ENCODE results near the gene MTG1. TPM values are rescaled to one million over a fixed set of nuclear protein-coding genes. Genes with fewer than 3 reads are reported as not detected.

The MTG1 gene
- total and polyA plus RNA-seq, 3 donors from 2014 or later: 72.9 to 84.8 (median 76.1) TPM

GRCh38 chr10:133401981-133402725, 8.2 kb downstream of the MTG1 start:
- DNase-seq: peak; percentile 12
- intact Hi-C loops (cut with DNase I; ENCODE audit: low total_unique reads): no loop called here
- no peaks in the 10 kb centered on the region for H3K36me3 ChIP-seq (ENCODE audit: low read depth, missing control alignments)
- H3K4me3 ChIP-seq: no peak overlapping the region
- TF ChIP-seq CTCF (IDR thresholded peaks at IDR 0.05): no peak
- no peak for TF ChIP-seq POLR2A (IDR thresholded peaks at IDR 0.05)
- no peaks in the 10 kb centered on the region for H3K9me3 ChIP-seq
- 83 to 91% methylated on average over 10 to 21 of the region's 21 CpGs for WGBS, 2 donors
- peak overlapping the region in 1 of 2 donors; percentile 72 for H3K27ac ChIP-seq
- H3K27me3 ChIP-seq: no peaks in the 10 kb centered on the region
- H3K4me1 ChIP-seq: peaks cover 18% of the 10 kb centered on the region

DNA sequence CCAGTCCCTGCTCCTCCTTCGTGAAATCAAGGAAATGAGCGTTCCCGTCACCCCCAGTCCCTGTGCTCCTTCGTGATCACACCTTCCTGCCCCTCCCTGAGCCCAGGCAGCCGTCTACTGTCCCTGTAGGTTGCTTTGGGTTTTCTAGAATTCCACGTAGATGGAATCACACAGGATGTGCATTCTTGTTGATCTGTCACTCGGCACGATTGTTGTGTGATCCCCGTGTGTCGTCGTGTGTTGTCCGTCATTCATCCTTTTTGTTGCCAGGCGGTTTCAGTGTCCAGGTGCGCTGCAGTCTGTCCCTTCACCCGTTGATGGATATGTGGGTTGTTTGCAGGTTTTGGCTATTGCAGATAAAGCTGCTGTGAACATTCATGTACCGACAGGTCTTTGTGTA, 9.4 kb downstream of the MTG1 start:
- intact Hi-C loops (cut with DNase I; ENCODE audit: low total_unique reads): no loop called here
- Histone ChIP-seq H3K36me3 (ENCODE audit: low read depth, missing control alignments) (no peaks in the 10 kb centered on the region), H3K27me3 (no peaks in the 10 kb centered on the region), H3K4me1 (peaks cover 18% of the 10 kb centered on the region), H3K4me3 (no peak overlapping the region), H3K27ac (no peak overlapping the region), H3K9me3 (no peaks in the 10 kb centered on the region)
- TF ChIP-seq POLR2A (IDR thresholded peaks at IDR 0.05) (no peak), CTCF (IDR thresholded peaks at IDR 0.05) (no peak)
- 84 to 90% methylated on average over 16 of the region's 16 CpGs for WGBS, 2 donors
- DNase-seq: peak; percentile 11

- no peaks in the 10 kb centered on the region for H3K27me3 ChIP-seq
Observed at GRCh38 chr10:133403784-133404183, 9.8 kb downstream of the MTG1 start.

GRCh38 chr10:133405272-133405671, 11.3 kb downstream of the MTG1 start:
- Histone ChIP-seq H3K27ac (no peak overlapping the region), H3K36me3 (ENCODE audit: low read depth, missing control alignments) (no peaks in the 10 kb centered on the region), H3K4me3 (no peak overlapping the region), H3K4me1 (peaks cover 16% of the 10 kb centered on the region), H3K27me3 (no peaks in the 10 kb centered on the region), H3K9me3 (no peaks in the 10 kb centered on the region)
- intact Hi-C loops (cut with DNase I; ENCODE audit: low total_unique reads): no loop called here
- no peak for TF ChIP-seq POLR2A (IDR thresholded peaks at IDR 0.05)
- no peak for TF ChIP-seq CTCF (IDR thresholded peaks at IDR 0.05)
- WGBS, 2 donors: 52 to 61% methylated on average over 2 of the region's 2 CpGs
- no peak for DNase-seq

More at GRCh38 chr10:133403784-133404183, 9.8 kb downstream of the MTG1 start:
- Histone ChIP-seq H3K4me1 (peaks cover 18% of the 10 kb centered on the region), H3K4me3 (no peak overlapping the region), H3K36me3 (ENCODE audit: low read depth, missing control alignments) (no peaks in the 10 kb centered on the region), H3K27ac (no peak overlapping the region), H3K9me3 (no peaks in the 10 kb centered on the region)
- WGBS, 2 donors: 88 to 92% methylated on average over 5 of the region's 5 CpGs
- TF ChIP-seq CTCF (IDR thresholded peaks at IDR 0.05): no peak
- no peak for TF ChIP-seq POLR2A (IDR thresholded peaks at IDR 0.05)
- intact Hi-C loops (cut with DNase I; ENCODE audit: low total_unique reads): no loop called here
- DNase-seq: no peak
